Stomach (tissue), 9 donors: ENCODE data around the gene FGF14. TPM values are rescaled to one million over a fixed set of nuclear protein-coding genes. Genes with fewer than 3 reads are reported as not detected.

Experiments
- DNase-seq, 2 donors: peaks; one replicate each; pipeline versions ENCODE4 v3.0.0 to v3.0.0-alpha.2; 2013 to 2019
- H3K27ac ChIP-seq, 5 donors: fragments of 200-600 bp in 4 of 5; sonication (generic) in 4 of 5; one replicate each; pipeline ENCODE4 v1.5.1; 2013 to 2019; ENCODE audit warnings: mild to moderate bottlenecking in 1 of 5, moderate library complexity in 1 of 5
- H3K27me3 ChIP-seq, 3 donors: fragments of 200-600 bp; sonication (generic); one replicate each; pipeline ENCODE4 v1.5.1; 2017 to 2019; ENCODE audit warnings: mixed run types in 1 of 3
- H3K36me3 ChIP-seq, 4 donors: fragments of 200-600 bp; sonication (generic); 1 replicate in 3 of 4; 2 replicates in 1 of 4; pipeline ENCODE4 v1.5.1; 2016 to 2019
- H3K4me1 ChIP-seq, 4 donors: fragments of 200-600 bp; sonication (generic); one replicate each; pipeline ENCODE4 v1.5.1; 2016 to 2019
- H3K4me3 ChIP-seq, 4 donors: fragments of 200-600 bp; sonication (generic) in 3 of 4; one replicate each; pipeline ENCODE4 v1.5.1; 2016 to 2019; ENCODE audit warnings: mild to moderate bottlenecking in 1 of 4
- H3K9me3 ChIP-seq, 4 donors: fragments of 200-600 bp; sonication (generic); one replicate each; pipeline ENCODE4 v1.5.1; 2016 to 2019
- EP300 ChIP-seq: sonication (generic); formaldehyde crosslinking; IDR thresholded peaks from one replicate; pipeline ENCODE4 v1.6.1; 2017; ENCODE audit warnings: antibody characterized with exemption
- POLR2A ChIP-seq, 4 donors: fragments of 450-650 bp; IDR thresholded peaks; one replicate each; pipeline ENCODE4 v1.6.1; 2016; ENCODE audit warnings: antibody characterized with exemption in 4 of 4, control low read depth in 2 of 4, mild to moderate bottlenecking in 1 of 4, moderate library complexity in 1 of 4
- POLR2AphosphoS5 ChIP-seq, 3 donors: sonication (generic); formaldehyde crosslinking; IDR thresholded peaks; one replicate each; pipeline ENCODE4 v1.6.1; 2016; ENCODE audit warnings: antibody characterized with exemption in 3 of 3
- WGBS, 5 donors: extraction: QIAGEN DNeasy Blood & Tissue Kit in 3 of 5; methylation state at CpG; one replicate each; pipeline versions ENCODE4 v1.1.5 to v1.1.7; 2013 to 2018; 5-methylcytosine and 5-hydroxymethylcytosine counted together
- intact Hi-C: fragments of 100-400 bp; cut with DNase I; formaldehyde crosslinking; loops from one replicate; pipeline ENCODE4 v1.15.1; 2023; ENCODE audit warnings: low total_unique reads
- polyA plus RNA-seq, 3 donors: library from polyadenylated mRNA; stranded (reverse); fragments of 200-250 nt; gene quantifications; one replicate each; pipeline ENCODE4 v1.2.3, GENCODE V29; 2013
- total RNA-seq, 5 donors: library from RNA; depleted of rRNA; stranded (reverse); fragments of >200 nt; gene quantifications; one replicate each; pipeline versions ENCODE4 v1.1.0 to v1.2.3, GENCODE V29; 2014 to 2016
- TF ChIP-seq, protein P1 (sequence below), 7 experiments: fragments of 450-650 bp in 4 of 7; fragments of 200-600 bp in 3 of 7; sonication (generic) in 3 of 7; IDR thresholded peaks; one replicate each; pipeline ENCODE4 v1.5.1; 2016 to 2019; ENCODE audit warnings: antibody characterized with exemption in 7 of 7, control low read depth in 2 of 7, mild to moderate bottlenecking in 1 of 7
- donor health status: healthy with polysubstance abuse.
- donor health status: Bipolar disorder and iron deficiency.
- donor health status: healthy.

Gene FGF14
- total and polyA plus RNA-seq, 8 donors, result 0.08 to 6.6 (median 0.54) TPM

DNA sequence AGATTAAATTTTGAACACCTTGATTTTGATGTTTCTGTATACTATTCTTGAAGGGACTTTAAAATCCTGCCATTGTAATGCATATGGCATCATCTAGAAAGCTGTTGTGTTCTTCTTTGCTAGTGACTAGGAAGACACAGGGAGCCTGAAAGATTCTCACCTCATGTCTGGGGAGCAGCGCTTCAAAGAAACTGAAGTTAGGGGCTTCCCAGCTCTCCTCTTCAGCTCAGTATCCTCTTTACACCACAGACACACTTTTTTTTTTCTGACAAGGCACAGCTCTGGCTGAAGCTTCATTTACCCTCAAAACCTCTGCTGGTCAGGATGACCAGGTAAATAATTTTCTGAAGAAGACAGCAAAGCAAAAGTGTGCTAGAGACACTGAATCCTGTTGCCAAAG, 693.7 kb downstream of the FGF14 start:
- H3K4me1 ChIP-seq, result no peaks in the 10 kb centered on the region
- no peak for DNase-seq
- no peak overlapping the region for H3K4me3 ChIP-seq
- H3K36me3 ChIP-seq, result no peaks in the 10 kb centered on the region
- no peak overlapping the region for H3K27ac ChIP-seq
- 67 to 89% (median 84%) methylated on average over 1 of the region's 1 CpG for WGBS, 5 donors
- TF ChIP-seq, protein P1, sequence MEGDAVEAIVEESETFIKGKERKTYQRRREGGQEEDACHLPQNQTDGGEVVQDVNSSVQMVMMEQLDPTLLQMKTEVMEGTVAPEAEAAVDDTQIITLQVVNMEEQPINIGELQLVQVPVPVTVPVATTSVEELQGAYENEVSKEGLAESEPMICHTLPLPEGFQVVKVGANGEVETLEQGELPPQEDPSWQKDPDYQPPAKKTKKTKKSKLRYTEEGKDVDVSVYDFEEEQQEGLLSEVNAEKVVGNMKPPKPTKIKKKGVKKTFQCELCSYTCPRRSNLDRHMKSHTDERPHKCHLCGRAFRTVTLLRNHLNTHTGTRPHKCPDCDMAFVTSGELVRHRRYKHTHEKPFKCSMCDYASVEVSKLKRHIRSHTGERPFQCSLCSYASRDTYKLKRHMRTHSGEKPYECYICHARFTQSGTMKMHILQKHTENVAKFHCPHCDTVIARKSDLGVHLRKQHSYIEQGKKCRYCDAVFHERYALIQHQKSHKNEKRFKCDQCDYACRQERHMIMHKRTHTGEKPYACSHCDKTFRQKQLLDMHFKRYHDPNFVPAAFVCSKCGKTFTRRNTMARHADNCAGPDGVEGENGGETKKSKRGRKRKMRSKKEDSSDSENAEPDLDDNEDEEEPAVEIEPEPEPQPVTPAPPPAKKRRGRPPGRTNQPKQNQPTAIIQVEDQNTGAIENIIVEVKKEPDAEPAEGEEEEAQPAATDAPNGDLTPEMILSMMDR (IDR thresholded peaks at IDR 0.05), result no peak
- TF ChIP-seq POLR2A (IDR thresholded peaks at IDR 0.05), result no peak
- TF ChIP-seq POLR2AphosphoS5 (IDR thresholded peaks at IDR 0.05), result no peak
- TF ChIP-seq EP300, result no peak
- no peaks in the 10 kb centered on the region for H3K9me3 ChIP-seq
- H3K27me3 ChIP-seq, result no peaks in the 10 kb centered on the region
- intact Hi-C loops, result no loop called here

- TF ChIP-seq EP300, result no peak
- TF ChIP-seq, protein P1 (IDR thresholded peaks at IDR 0.05), result no peak
- no peaks in the 10 kb centered on the region for H3K4me1 ChIP-seq
- no peak overlapping the region for H3K27ac ChIP-seq
- no peaks in the 10 kb centered on the region for H3K27me3 ChIP-seq
- intact Hi-C loops, result no loop called here
- H3K9me3 ChIP-seq, result no peaks in the 10 kb centered on the region
- no peaks in the 10 kb centered on the region for H3K36me3 ChIP-seq
- H3K4me3 ChIP-seq, result no peak overlapping the region
- DNase-seq, result no peak
- 78 to 93% (median 85%) methylated on average over 2 of the region's 2 CpGs for WGBS, 5 donors
These were observed 694.2 kb downstream of the FGF14 start for GRCh38 chr13:101707659-101708058.

DNA sequence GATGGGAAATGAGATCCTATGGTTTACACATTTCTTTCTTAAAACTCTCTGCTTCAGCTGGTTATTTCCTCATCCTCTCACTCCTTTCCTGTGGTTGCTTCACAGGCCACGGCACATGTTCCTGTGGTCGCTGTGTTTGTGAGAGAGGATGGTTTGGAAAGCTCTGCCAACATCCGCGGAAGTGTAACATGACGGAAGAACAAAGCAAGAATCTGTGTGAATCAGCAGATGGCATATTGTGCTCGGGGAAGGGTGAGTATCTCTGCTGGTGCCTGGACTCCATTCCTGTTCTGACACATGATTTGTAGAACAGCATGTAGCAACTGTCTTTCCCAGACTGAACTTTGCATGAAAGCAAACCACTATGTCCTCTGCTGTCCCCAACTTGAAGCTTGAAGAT, 695.2 kb downstream of the FGF14 start:
- intact Hi-C loops, result no loop called here
- Histone ChIP-seq H3K27me3 (no peaks in the 10 kb centered on the region), H3K27ac (no peak overlapping the region), H3K9me3 (no peaks in the 10 kb centered on the region), H3K36me3 (no peaks in the 10 kb centered on the region), H3K4me1 (no peaks in the 10 kb centered on the region), H3K4me3 (no peak overlapping the region)
- TF ChIP-seq EP300, result no peak
- no peak for TF ChIP-seq POLR2AphosphoS5 (IDR thresholded peaks at IDR 0.05)
- no peak for TF ChIP-seq POLR2A (IDR thresholded peaks at IDR 0.05)
- TF ChIP-seq, protein P1 (IDR thresholded peaks at IDR 0.05), result no peak
- WGBS, 5 donors, result 61 to 72% (median 64%) methylated on average over 6 of the region's 6 CpGs
- peak in 1 of 2 donors; percentile 7 for DNase-seq

DNA sequence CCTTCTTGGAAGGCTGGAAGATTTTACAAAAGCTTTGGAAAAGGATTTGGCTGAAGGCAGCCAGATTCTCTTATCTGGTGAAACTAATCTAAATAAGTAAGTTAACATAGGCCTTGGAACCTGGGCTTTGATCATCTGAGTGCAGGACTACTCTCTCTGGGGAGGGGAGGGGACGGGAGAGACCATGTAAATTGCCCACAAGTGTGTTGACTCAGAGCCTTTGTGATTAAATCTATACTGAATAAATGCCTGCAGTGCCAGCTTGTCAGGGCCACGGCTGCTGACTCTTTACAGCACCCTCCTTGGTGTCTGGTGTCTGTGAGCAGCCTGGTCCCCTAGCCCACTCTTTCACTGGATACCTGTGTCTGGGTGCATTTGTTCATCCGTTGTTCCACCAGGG, 698.0 kb downstream of the FGF14 start:
- no peaks in the 10 kb centered on the region for H3K4me1 ChIP-seq
- no peaks in the 10 kb centered on the region for H3K27me3 ChIP-seq
- H3K36me3 ChIP-seq, result no peaks in the 10 kb centered on the region
- TF ChIP-seq POLR2A (IDR thresholded peaks at IDR 0.05) (no peak), EP300 (no peak), POLR2AphosphoS5 (IDR thresholded peaks at IDR 0.05) (no peak)
- TF ChIP-seq, protein P1 (IDR thresholded peaks at IDR 0.05), result no peak
- no peak overlapping the region for H3K27ac ChIP-seq
- no peaks in the 10 kb centered on the region for H3K9me3 ChIP-seq
- intact Hi-C loops, result no loop called here
- no peak for DNase-seq
- H3K4me3 ChIP-seq, result no peak overlapping the region
- 45 to 66% (median 54%) methylated on average over 3 of the region's 3 CpGs for WGBS, 5 donors
